ENCODE data around the gene SEPSECS. TPM values are rescaled to one million over a fixed set of nuclear protein-coding genes. Genes with fewer than 3 reads are reported as not detected.
"Not testable (repeated sequence)": the region's sequence is repeated elsewhere in the genome, so short reads cannot be mapped to it uniquely, and the experiment has no call there.

The SEPSECS gene
- total and polyA plus RNA-seq, 2 donors (not counting 3 experiments of a cell fraction or from before 2014, with no cell fraction given) = 2.8 to 8.3 TPM

- H3K4me1 ChIP-seq (ENCODE audit: control insufficient read depth, extremely low read depth, insufficient read depth, low read length); BruUV-seq (replicated peaks); dilution Hi-C loops (cut with MboI; ENCODE audit: extremely low pct_ligation_motif_present, low sequenced_read_pairs): not testable (repeated sequence)
These were observed 76.8 kb downstream of the SEPSECS start for GRCh38 chr4:25083441-25083840.

DNA sequence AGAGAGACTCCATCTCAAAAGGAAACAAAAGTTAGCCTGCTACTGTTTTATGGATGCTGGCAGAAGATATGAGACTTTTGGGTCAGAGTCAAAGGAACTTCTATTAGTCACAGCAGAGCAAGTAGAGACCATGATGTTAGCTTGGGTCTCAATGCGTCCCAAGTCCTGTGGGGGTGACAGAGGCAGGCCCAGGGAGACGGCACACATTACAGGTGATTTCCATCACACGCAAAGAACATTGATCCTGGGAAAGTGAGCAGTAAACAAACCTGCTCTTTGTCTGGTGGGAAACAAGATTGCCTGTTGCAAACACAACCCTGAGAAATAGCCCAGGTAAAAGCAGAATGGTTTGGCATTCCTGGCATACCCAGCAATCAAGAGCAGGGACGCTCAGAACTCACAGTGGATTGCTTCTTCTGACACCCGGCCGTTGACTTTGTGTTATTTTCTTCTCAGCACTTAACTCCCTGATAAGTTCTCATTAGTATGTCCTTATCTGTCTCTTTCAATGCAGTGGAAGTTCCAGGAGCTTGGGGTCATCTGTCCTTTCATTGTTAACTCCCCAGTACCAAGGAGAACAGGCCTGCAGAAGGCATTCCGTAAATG is 78.3 kb downstream of the SEPSECS start:
- ChIA-PET CTCF (no interaction called here), POLR2A (no interaction called here)
- DNase-seq (ENCODE audit: low read depth, low spot score) (no peak), FAIRE-seq (no peak)
- no peaks in the 10 kb centered on the region for H3K9me3 ChIP-seq (replicated peaks; ENCODE audit: control insufficient read depth, insufficient read depth, low read length)
- no peaks in the 10 kb centered on the region for H3K79me2 ChIP-seq (ENCODE audit: control insufficient read depth, insufficient read depth, low read length)
- H3K9me1 ChIP-seq (replicated peaks; ENCODE audit: control insufficient read depth, extremely low read depth, insufficient read depth, low read length) = no peaks in the 10 kb centered on the region
- no peak overlapping the region for H3K27ac ChIP-seq (ENCODE audit: insufficient read depth, low read depth, low read length)
- BruUV-seq (replicated peaks) = no TSS peak
- no peak overlapping the region for H3K4me2 ChIP-seq (ENCODE audit: insufficient read depth, low read length)
- no peaks in the 10 kb centered on the region for H4K20me1 ChIP-seq (replicated peaks; ENCODE audit: control insufficient read depth, extremely low read depth, insufficient read depth, low read length)
- dilution Hi-C loops (cut with MboI; ENCODE audit: extremely low pct_ligation_motif_present, low sequenced_read_pairs) = no loop called here
- H3K36me3 ChIP-seq (ENCODE audit: control insufficient read depth in 2 of 2, extremely low read depth in 1 of 2, insufficient read depth in 2 of 2, low read length in 2 of 2) = no peaks in the 10 kb centered on the region
- intact Hi-C loops (cut with micrococcal nuclease) = no loop called here
- H2AFZ ChIP-seq (ENCODE audit: low read depth, low read length) = no peak overlapping the region
- TF ChIP-seq FOS (IDR thresholded peaks at IDR 0.05; ENCODE audit: borderline replicate concordance, insufficient read depth, low read length) = no peak
- no peak for TF ChIP-seq POLR2A (IDR thresholded peaks at IDR 0.05; ENCODE audit: low read depth, low read length)
- TF ChIP-seq, protein P1, sequence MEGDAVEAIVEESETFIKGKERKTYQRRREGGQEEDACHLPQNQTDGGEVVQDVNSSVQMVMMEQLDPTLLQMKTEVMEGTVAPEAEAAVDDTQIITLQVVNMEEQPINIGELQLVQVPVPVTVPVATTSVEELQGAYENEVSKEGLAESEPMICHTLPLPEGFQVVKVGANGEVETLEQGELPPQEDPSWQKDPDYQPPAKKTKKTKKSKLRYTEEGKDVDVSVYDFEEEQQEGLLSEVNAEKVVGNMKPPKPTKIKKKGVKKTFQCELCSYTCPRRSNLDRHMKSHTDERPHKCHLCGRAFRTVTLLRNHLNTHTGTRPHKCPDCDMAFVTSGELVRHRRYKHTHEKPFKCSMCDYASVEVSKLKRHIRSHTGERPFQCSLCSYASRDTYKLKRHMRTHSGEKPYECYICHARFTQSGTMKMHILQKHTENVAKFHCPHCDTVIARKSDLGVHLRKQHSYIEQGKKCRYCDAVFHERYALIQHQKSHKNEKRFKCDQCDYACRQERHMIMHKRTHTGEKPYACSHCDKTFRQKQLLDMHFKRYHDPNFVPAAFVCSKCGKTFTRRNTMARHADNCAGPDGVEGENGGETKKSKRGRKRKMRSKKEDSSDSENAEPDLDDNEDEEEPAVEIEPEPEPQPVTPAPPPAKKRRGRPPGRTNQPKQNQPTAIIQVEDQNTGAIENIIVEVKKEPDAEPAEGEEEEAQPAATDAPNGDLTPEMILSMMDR (IDR thresholded peaks at IDR 0.05; ENCODE audit: extremely low read depth in 1 of 2, insufficient read depth in 1 of 2, low read depth in 1 of 2, low read length in 2 of 2) = no peak
- TF ChIP-seq MYC (IDR thresholded peaks at IDR 0.05; ENCODE audit: low read depth, low read length) = no peak
- no peak for TF ChIP-seq POLR2AphosphoS5 (IDR thresholded peaks at IDR 0.05; ENCODE audit: insufficient read depth, low read depth, low read length)
- no peak for TF ChIP-seq JUN (IDR thresholded peaks at IDR 0.05; ENCODE audit: borderline replicate concordance, insufficient read depth, insufficient read length, low read depth)
- TF ChIP-seq, protein P2, sequence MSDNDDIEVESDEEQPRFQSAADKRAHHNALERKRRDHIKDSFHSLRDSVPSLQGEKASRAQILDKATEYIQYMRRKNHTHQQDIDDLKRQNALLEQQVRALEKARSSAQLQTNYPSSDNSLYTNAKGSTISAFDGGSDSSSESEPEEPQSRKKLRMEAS (IDR thresholded peaks at IDR 0.05; ENCODE audit: insufficient read depth, insufficient read length) = no peak
- TF ChIP-seq EZH2 (IDR thresholded peaks at IDR 0.05; ENCODE audit: borderline replicate concordance, low read depth, low read length, severe bottlenecking) = no peak
- no peak for TF ChIP-seq GATA2 (IDR thresholded peaks at IDR 0.05; ENCODE audit: insufficient read depth, insufficient read length, low read depth, low read length)
- H3K4me3 ChIP-seq (replicated peaks in 1 of 3; ENCODE audit: insufficient read depth in 1 of 3, low read depth in 1 of 3, low read length in 3 of 3) = no peak overlapping the region
- no peak overlapping the region for H3K9ac ChIP-seq (replicated peaks; ENCODE audit: extremely low read depth, insufficient read depth, low read length)
- H3K27me3 ChIP-seq (ENCODE audit: control insufficient read depth in 2 of 2, insufficient read depth in 2 of 2, low read length in 2 of 2) = no peaks in the 10 kb centered on the region
- H3K4me1 ChIP-seq (ENCODE audit: control insufficient read depth, extremely low read depth, insufficient read depth, low read length) = no peaks in the 10 kb centered on the region

More at GRCh38 chr4:25083441-25083840, 76.8 kb downstream of the SEPSECS start:
- H3K9ac ChIP-seq (replicated peaks; ENCODE audit: extremely low read depth, insufficient read depth, low read length); H3K27ac ChIP-seq (ENCODE audit: insufficient read depth, low read depth, low read length); H4K20me1 ChIP-seq (replicated peaks; ENCODE audit: control insufficient read depth, extremely low read depth, insufficient read depth, low read length); H3K79me2 ChIP-seq (ENCODE audit: control insufficient read depth, insufficient read depth, low read length); H3K9me1 ChIP-seq (replicated peaks; ENCODE audit: control insufficient read depth, extremely low read depth, insufficient read depth, low read length); DNase-seq (ENCODE audit: low read depth, low spot score); CTCF ChIA-PET; intact Hi-C loops (cut with micrococcal nuclease); H3K9me3 ChIP-seq (replicated peaks; ENCODE audit: control insufficient read depth, insufficient read depth, low read length); H3K36me3 ChIP-seq (ENCODE audit: control insufficient read depth in 2 of 2, extremely low read depth in 1 of 2, insufficient read depth in 2 of 2, low read length in 2 of 2); H3K4me2 ChIP-seq (ENCODE audit: insufficient read depth, low read length); H3K4me3 ChIP-seq (replicated peaks in 1 of 3; ENCODE audit: insufficient read depth in 1 of 3, low read depth in 1 of 3, low read length in 3 of 3); H2AFZ ChIP-seq (ENCODE audit: low read depth, low read length); POLR2A ChIA-PET; H3K27me3 ChIP-seq (ENCODE audit: control insufficient read depth in 2 of 2, insufficient read depth in 2 of 2, low read length in 2 of 2); FAIRE-seq: not testable (repeated sequence)
